HepG2 (cell line): Measurements from ENCODE around the gene HMCN2. TPM values are rescaled to one million over a fixed set of nuclear protein-coding genes. Genes with fewer than 3 reads are reported as not detected.

Experiments used
- ATAC-seq: fragments of 200-7000 bp; cut with Tn5 transposase; 3 replicates; pipeline ENCODE4 v1.9.1; 2020; ENCODE audit warnings: mild to moderate bottlenecking, moderate library complexity
- BruUV-seq: library from RNA; stranded (reverse); fragments of 400-500 nt; replicated peaks from 2 replicates; lab custom pipeline; 2021; lab: Mats Ljungman, UMichigan
- CTCF ChIA-PET: fragments of 300-600 bp; formaldehyde crosslinking; extraction: SDS; loops from one replicate; lab custom pipeline; 2021; ENCODE audit warnings: low total read pairs, inconsistent platforms, low intra/inter-chr PET ratio; lab: Yijun Ruan, JAX
- POLR2A ChIA-PET: fragments of 350-600 bp; sonication (Branson Sonifier 250); formaldehyde crosslinking; loops from one replicate; lab custom pipeline; 2020; ENCODE audit warnings: antibody characterized with exemption, inconsistent platforms; lab: Yijun Ruan, JAX
- DNase-seq: peaks from one replicate; pipeline ENCODE4 v3.0.0-alpha.2; 2015; ENCODE audit warnings: low spot score
- FAIRE-seq: peaks from 3 replicates; lab custom pipeline; 2011; peaks lifted over from hg19 to GRCh38; lab: Jason Lieb, UNC
- H2AFZ ChIP-seq: one replicate; pipeline ENCODE4 v1.6.1; 2011; ENCODE audit warnings: low read length, inconsistent platforms
- H3K27ac ChIP-seq: fragments of 300-600 bp; 3 replicates; pipeline ENCODE4 v1.8.0; 2011; ENCODE audit warnings: mixed run types, mild to moderate bottlenecking, mixed read lengths, low read length, inconsistent platforms; ENCODE audit not compliant: insufficient read depth; ENCODE audit errors: extremely low read length
- H3K27me3 ChIP-seq, 2 experiments: fragments of 200-600 bp in 1 of 2; 2 replicates in 1 of 2; 3 replicates in 1 of 2; pipeline versions ENCODE4 v1.6.0 to v1.8.0; 2011; ENCODE audit warnings: low read length in 2 of 2, mild to moderate bottlenecking in 2 of 2, moderate library complexity in 2 of 2, inconsistent platforms in 1 of 2; ENCODE audit not compliant: insufficient read depth in 2 of 2, control insufficient read depth in 1 of 2
- H3K36me3 ChIP-seq, 2 experiments: fragments of 200-600 bp in 1 of 2; replicated peaks in 1 of 2; 2 replicates in 1 of 2; 3 replicates in 1 of 2; pipeline versions ENCODE4 v1.5.1 to v1.8.0; 2011; ENCODE audit warnings: low read length in 2 of 2, inconsistent platforms in 1 of 2; ENCODE audit not compliant: insufficient read depth in 2 of 2, control insufficient read depth in 1 of 2
- H3K4me1 ChIP-seq: 2 replicates; pipeline ENCODE4 v1.5.1; 2012; ENCODE audit warnings: low read length, inconsistent platforms; ENCODE audit not compliant: insufficient read depth
- H3K4me2 ChIP-seq: 2 replicates; pipeline ENCODE4 v1.6.0; 2011; ENCODE audit warnings: low read depth, low read length, inconsistent platforms
- H3K4me3 ChIP-seq, 3 experiments: fragments of 200-600 bp in 1 of 3; sonication (generic), shearing (Covaris generic) in 1 of 3; replicated peaks in 1 of 3; 2 replicates each; pipeline ENCODE4 v1.5.1; 2011 to 2016; ENCODE audit warnings: low read length in 3 of 3, inconsistent platforms in 2 of 3, low read depth in 2 of 3, mild to moderate bottlenecking in 2 of 3, control low read depth in 1 of 3, mixed read lengths in 1 of 3; ENCODE audit not compliant: insufficient read depth in 1 of 3
- H3K79me2 ChIP-seq: one replicate; pipeline ENCODE4 v1.6.1; 2011; ENCODE audit warnings: low read length, inconsistent platforms; ENCODE audit not compliant: insufficient read depth
- H3K9ac ChIP-seq: 2 replicates; pipeline ENCODE4 v1.6.0; 2011; ENCODE audit warnings: mild to moderate bottlenecking, low read depth, low read length, inconsistent platforms; ENCODE audit not compliant: insufficient read depth
- H3K9me3 ChIP-seq: 2 replicates; pipeline ENCODE4 v1.5.1; 2012; ENCODE audit warnings: mild to moderate bottlenecking, low read length
- H4K20me1 ChIP-seq: 2 replicates; pipeline ENCODE4 v1.6.0; 2011; ENCODE audit warnings: inconsistent platforms, mild to moderate bottlenecking, low read length, moderate library complexity; ENCODE audit not compliant: insufficient read depth
- BORCS8-MEF2B ChIP-seq: sonication (generic); formaldehyde crosslinking; IDR thresholded peaks from 2 replicates; pipeline ENCODE4 v1.8.0; 2022; ENCODE audit warnings: mild to moderate bottlenecking, missing genetic modification reagents
- CEBPG ChIP-seq: IDR thresholded peaks from 2 replicates; pipeline ENCODE4 v1.6.1; 2016
- CERS6 ChIP-seq: sonication (generic); formaldehyde crosslinking; IDR thresholded peaks from 2 replicates; pipeline ENCODE4 v1.5.0; 2020; ENCODE audit warnings: missing genetic modification reagents
- HBP1 ChIP-seq: IDR thresholded peaks from 2 replicates; pipeline ENCODE4 v1.6.1; 2016; ENCODE audit warnings: low read depth, control low read depth
- MTF2 ChIP-seq: sonication (generic); formaldehyde crosslinking; IDR thresholded peaks from 2 replicates; pipeline ENCODE4 v1.5.0; 2020; ENCODE audit warnings: missing genetic modification reagents, borderline replicate concordance
- NONO ChIP-seq, 2 experiments: fragments of 450-650 bp in 1 of 2; sonication (generic) in 1 of 2; formaldehyde crosslinking in 1 of 2; IDR thresholded peaks in 1 of 2; conservative IDR thresholded peaks in 1 of 2; 2 replicates each; pipeline versions ENCODE4 v1.6.1 to v1.8.0; 2017 to 2022; ENCODE audit warnings: mild to moderate bottlenecking in 1 of 2, missing genetic modification reagents in 1 of 2, moderate library complexity in 1 of 2
- PPARG ChIP-seq: conservative IDR thresholded peaks from 2 replicates; pipeline ENCODE4 v1.6.1; 2016; ENCODE audit warnings: missing biosample characterization, missing genetic modification reagents
- SSRP1 ChIP-seq: IDR thresholded peaks from 2 replicates; pipeline ENCODE4 v1.6.1; 2016; ENCODE audit warnings: control low read depth
- ZNF225 ChIP-seq: sonication (generic); formaldehyde crosslinking; IDR thresholded peaks from 2 replicates; pipeline ENCODE4 v1.4.0; 2020; ENCODE audit warnings: mild to moderate bottlenecking, missing genetic modification reagents
- ZNF260 ChIP-seq: sonication (generic); formaldehyde crosslinking; IDR thresholded peaks from 2 replicates; pipeline ENCODE4 v1.4.0; 2020; ENCODE audit warnings: missing genetic modification reagents, low read depth, mild to moderate bottlenecking, borderline replicate concordance
- ZNF274 ChIP-seq: sonication (generic); formaldehyde crosslinking; IDR thresholded peaks from 2 replicates; pipeline ENCODE4 v1.5.1; 2020; ENCODE audit warnings: mild to moderate bottlenecking, missing genetic modification reagents
- ZNF337 ChIP-seq: sonication (generic); formaldehyde crosslinking; IDR thresholded peaks from 2 replicates; pipeline ENCODE4 v1.5.1; 2020; ENCODE audit warnings: missing genetic modification reagents, low read depth, mild to moderate bottlenecking, borderline replicate concordance
- ZNF569 ChIP-seq: sonication (generic); formaldehyde crosslinking; IDR thresholded peaks from 2 replicates; pipeline ENCODE4 v1.5.0; 2020; ENCODE audit warnings: mild to moderate bottlenecking, missing genetic modification reagents, moderate library complexity, borderline replicate concordance
- ZNF652 ChIP-seq: IDR thresholded peaks from 2 replicates; pipeline ENCODE4 v1.6.1; 2016; ENCODE audit warnings: low read depth, borderline replicate concordance
- WGBS: methylation state at CpG from one replicate; pipeline ENCODE4 v1.1.6; 2017; ENCODE audit warnings: low lambda C conversion rate; 5-methylcytosine and 5-hydroxymethylcytosine counted together
- in situ Hi-C: cut with HindIII; loops from 2 replicates; pipeline ENCODE4 v1.10.0; 2017; ENCODE audit warnings: low pct_unique_long_range_greater_than_20kb; ENCODE audit not compliant: extremely low pct_ligation_motif_present
- intact Hi-C: fragments of 100-400 bp; cut with micrococcal nuclease; formaldehyde crosslinking; loops from one replicate; pipeline ENCODE4 v1.10.0; 2022; ENCODE audit not compliant: unreplicated experiment
- polyA plus RNA-seq, 8 experiments: library from polyadenylated mRNA; depleted of rRNA in 3 of 8; stranded (reverse) in 7 of 8; unstranded in 1 of 8; fragments of >200 nt; fragmentation: Illumina TruSeq in 4 of 8; extraction: Trizol in 4 of 8; gene quantifications; 2 replicates each; pipeline versions ENCODE4 v1.2.1 to v1.2.3, GENCODE V29; 2011 to 2016; ENCODE audit warnings: low read depth in 4 of 8, missing spikeins in 1 of 8, mixed read lengths in 1 of 8; ENCODE audit not compliant: insufficient read depth in 1 of 8
- total RNA-seq, 5 experiments: library from RNA; depleted of rRNA; stranded (reverse); fragments of >200 nt; fragmentation: Illumina TruSeq; extraction: Trizol; gene quantifications; 2 replicates each; pipeline ENCODE4 v1.2.3, GENCODE V29; 2016; ENCODE audit warnings: low read depth in 1 of 5
- TF ChIP-seq, protein P1 (sequence below): sonication (generic); formaldehyde crosslinking; IDR thresholded peaks from 2 replicates; pipeline ENCODE4 v1.4.0; 2020; ENCODE audit warnings: missing genetic modification reagents

The HMCN2 gene
- total and polyA plus RNA-seq, 2 of the 13 experiments (the other 11 are each of a cell fraction or from before 2014, with no cell fraction given) = 0.09 TPM; not detected in 1

DNA sequence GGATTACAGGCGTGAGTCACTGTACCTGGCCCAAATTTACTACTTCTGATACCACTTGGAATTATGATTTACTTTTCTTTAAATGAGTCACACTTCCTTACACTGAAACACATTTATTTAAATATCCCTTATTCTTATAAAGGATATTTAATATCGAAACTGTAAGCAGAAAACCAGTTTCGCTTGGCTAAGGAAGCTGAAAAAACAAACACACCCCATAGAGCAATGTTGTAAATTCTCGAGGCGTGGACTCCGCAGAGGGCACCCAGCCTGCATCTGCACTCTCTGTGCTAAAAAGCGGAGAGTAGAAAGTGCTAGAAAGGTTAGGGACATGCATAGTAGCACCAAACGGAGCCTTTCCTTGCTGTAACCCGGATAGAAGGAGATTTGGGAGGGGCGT lies 86.5 kb downstream of the HMCN2 start:
- Histone ChIP-seq H3K79me2 (no peaks in the 10 kb centered on the region), H2AFZ (no peak overlapping the region), H3K36me3 (no peaks in the 10 kb centered on the region), H3K4me1 (no peaks in the 10 kb centered on the region), H3K4me2 (no peak overlapping the region), H3K9ac (no peak overlapping the region), H4K20me1 (no peaks in the 10 kb centered on the region), H3K4me3 (no peak overlapping the region), H3K27me3 (peaks cover 4 to 19% of the 10 kb centered on the region in 2 experiments; a peak in 3 of 5 replicates), H3K9me3 (no peaks in the 10 kb centered on the region), H3K27ac (no peak overlapping the region)
- ChIA-PET POLR2A (no interaction called here), CTCF (no interaction called here)
- DNase-seq = no peak
- TF ChIP-seq NONO (IDR thresholded peaks at IDR 0.05) (no peak), NONO (CRISPR knock-in tag; conservative IDR thresholded peaks at IDR 0.05) (no peak), SSRP1 (CRISPR knock-in tag) (no peak), ZNF260 (CRISPR knock-in tag) (no peak), CERS6 (CRISPR knock-in tag) (no peak), MTF2 (CRISPR knock-in tag) (no peak), ZNF569 (no peak)
- in situ Hi-C loops = no loop called here
- ATAC-seq = no peak
- WGBS = 44% methylated on average over 7 of the region's 10 CpGs
- intact Hi-C loops = no loop called here
- FAIRE-seq = no peak
- BruUV-seq = no TSS peak

DNA sequence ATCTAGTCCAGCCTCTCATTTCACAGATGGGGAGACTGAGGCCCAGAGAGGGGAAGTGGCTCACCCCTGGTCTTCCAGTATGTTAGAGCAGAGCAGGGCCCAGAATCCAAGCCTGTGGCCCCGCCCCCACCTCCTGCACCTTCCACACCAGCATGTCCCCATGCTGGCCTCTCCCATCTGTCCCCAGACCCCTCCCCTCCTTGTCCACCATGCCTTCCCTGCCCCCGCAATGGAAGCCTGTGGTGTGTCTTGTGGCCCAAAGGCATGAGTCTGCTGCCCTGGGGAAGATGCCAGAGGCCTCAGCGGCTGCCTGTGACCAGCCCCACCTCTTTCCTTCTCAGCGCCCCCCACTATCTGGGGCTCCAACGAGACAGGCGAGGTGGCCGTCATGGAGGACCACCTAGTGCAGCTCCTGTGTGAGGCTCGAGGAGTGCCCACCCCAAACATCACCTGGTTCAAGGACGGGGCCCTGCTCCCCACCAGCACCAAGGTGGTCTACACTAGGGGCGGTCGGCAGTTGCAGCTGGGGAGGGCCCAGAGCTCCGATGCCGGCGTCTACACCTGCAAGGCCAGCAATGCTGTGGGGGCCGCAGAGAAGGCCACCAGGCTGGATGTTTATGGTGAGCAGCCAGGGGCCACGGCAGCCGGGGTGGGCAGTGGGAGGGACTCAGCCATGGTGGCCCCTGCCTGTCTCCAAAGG lies 87.2 kb downstream of the HMCN2 start:
- no peaks in the 10 kb centered on the region for H3K4me1 ChIP-seq
- no peaks in the 10 kb centered on the region for H4K20me1 ChIP-seq
- POLR2A ChIA-PET = no interaction called here
- CTCF ChIA-PET = no interaction called here
- in situ Hi-C loops (no loop called here), intact Hi-C loops (no loop called here)
- H3K27ac ChIP-seq = no peak overlapping the region
- no peak overlapping the region for H3K4me3 ChIP-seq
- no peaks in the 10 kb centered on the region for H3K9me3 ChIP-seq
- BruUV-seq = no TSS peak
- no peaks in the 10 kb centered on the region for H3K36me3 ChIP-seq
- 0% methylated on average over 5 of the region's 17 CpGs for WGBS
- ATAC-seq (no peak), FAIRE-seq (no peak), DNase-seq (no peak)
- no peak overlapping the region for H2AFZ ChIP-seq
- no peaks in the 10 kb centered on the region for H3K79me2 ChIP-seq
- H3K4me2 ChIP-seq = no peak overlapping the region
- H3K9ac ChIP-seq = no peak overlapping the region
- H3K27me3 ChIP-seq = peaks cover 5 to 19% of the 10 kb centered on the region in 2 experiments; a peak in 3 of 5 replicates
- TF ChIP-seq HBP1 (CRISPR knock-in tag) = no peak
- TF ChIP-seq ZNF337 (CRISPR knock-in tag) = no peak
- no peak for TF ChIP-seq ZNF225 (CRISPR knock-in tag)
- TF ChIP-seq ZNF652 (CRISPR knock-in tag) = no peak
- TF ChIP-seq CEBPG (CRISPR knock-in tag) = no peak
- TF ChIP-seq, protein P1, sequence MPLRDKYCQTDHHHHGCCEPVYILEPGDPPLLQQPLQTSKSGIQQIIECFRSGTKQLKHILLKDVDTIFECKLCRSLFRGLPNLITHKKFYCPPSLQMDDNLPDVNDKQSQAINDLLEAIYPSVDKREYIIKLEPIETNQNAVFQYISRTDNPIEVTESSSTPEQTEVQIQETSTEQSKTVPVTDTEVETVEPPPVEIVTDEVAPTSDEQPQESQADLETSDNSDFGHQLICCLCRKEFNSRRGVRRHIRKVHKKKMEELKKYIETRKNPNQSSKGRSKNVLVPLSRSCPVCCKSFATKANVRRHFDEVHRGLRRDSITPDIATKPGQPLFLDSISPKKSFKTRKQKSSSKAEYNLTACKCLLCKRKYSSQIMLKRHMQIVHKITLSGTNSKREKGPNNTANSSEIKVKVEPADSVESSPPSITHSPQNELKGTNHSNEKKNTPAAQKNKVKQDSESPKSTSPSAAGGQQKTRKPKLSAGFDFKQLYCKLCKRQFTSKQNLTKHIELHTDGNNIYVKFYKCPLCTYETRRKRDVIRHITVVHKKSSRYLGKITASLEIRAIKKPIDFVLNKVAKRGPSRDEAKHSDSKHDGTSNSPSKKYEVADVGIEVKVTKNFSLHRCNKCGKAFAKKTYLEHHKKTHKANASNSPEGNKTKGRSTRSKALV (CRISPR knock-in tag) = no peak
- TF ChIP-seq PPARG = no peak
- TF ChIP-seq ZNF274 (CRISPR knock-in tag) = no peak
- no peak for TF ChIP-seq BORCS8-MEF2B (CRISPR knock-in tag)
